K562 (cell line): ENCODE data around the gene ANXA3. TPM values are rescaled to one million over a fixed set of nuclear protein-coding genes. Genes with fewer than 3 reads are reported as not detected.

ENCODE experiments used
- CBFA2T2 ChIP-seq: fragments of 450-650 bp; conservative IDR thresholded peaks from 2 replicates; pipeline ENCODE4 v1.6.1; 2017; ENCODE audit warnings: mild to moderate bottlenecking
- DDX20 ChIP-seq: fragments of 450-650 bp; IDR thresholded peaks from 2 replicates; pipeline ENCODE4 v1.6.1; 2016; ENCODE audit warnings: missing genetic modification characterization, low read depth, mild to moderate bottlenecking, missing compliant biosample characterization, moderate library complexity
- GABPA ChIP-seq: fragments of 200-800 bp; sonication (Bioruptor generic); conservative IDR thresholded peaks from 2 replicates; pipeline ENCODE4 v1.6.1; 2016; ENCODE audit warnings: low read depth, missing genetic modification characterization, missing compliant biosample characterization
- MCM2 ChIP-seq: fragments of 450-650 bp; IDR thresholded peaks from 2 replicates; pipeline ENCODE4 v1.6.1; 2017; ENCODE audit warnings: low read depth, mild to moderate bottlenecking
- NCOA1 ChIP-seq: fragments of 450-650 bp; IDR thresholded peaks from 2 replicates; pipeline ENCODE4 v1.6.1; 2016; ENCODE audit warnings: low read depth
- NEUROD1 ChIP-seq: fragments of 150-350 bp; IDR thresholded peaks from 2 replicates; pipeline ENCODE4 v1.6.1; 2014; ENCODE audit warnings: borderline replicate concordance, low read length, low read depth; ENCODE audit not compliant: partially characterized antibody
- NR4A1 ChIP-seq, 2 experiments: fragments of 250-450 bp in 1 of 2; fragments of 450-650 bp in 1 of 2; sonication (Bioruptor Pico) in 1 of 2; IDR thresholded peaks; 2 replicates each; pipeline versions ENCODE4 v1.4.0 to v1.6.1; 2016 to 2020; ENCODE audit warnings: mild to moderate bottlenecking in 2 of 2, missing compliant biosample characterization in 1 of 2, missing genetic modification characterization in 1 of 2, moderate library complexity in 1 of 2
- TEAD4 ChIP-seq, 2 experiments: sonication (generic) in 1 of 2; formaldehyde crosslinking in 1 of 2; IDR thresholded peaks; 2 replicates each; pipeline versions ENCODE4 v1.6.1 to v1.8.0; 2012 to 2022; ENCODE audit warnings: borderline replicate concordance in 1 of 2, inconsistent platforms in 1 of 2, low read length in 1 of 2, mild to moderate bottlenecking in 1 of 2, missing genetic modification reagents in 1 of 2
- ZNF766 ChIP-seq: fragments of 200-800 bp; sonication (Bioruptor generic); conservative IDR thresholded peaks from 2 replicates; pipeline ENCODE4 v1.6.1; 2016; ENCODE audit warnings: missing genetic modification characterization, missing compliant biosample characterization
- polyA plus RNA-seq, 8 experiments: library from polyadenylated mRNA; depleted of rRNA in 4 of 8; stranded (reverse) in 5 of 8; unstranded in 3 of 8; fragments of >200 nt; fragmentation: Nextera tagmentation in 2 of 8; fragmentation: Illumina TruSeq in 1 of 8; extraction: Ambion mirVana in 2 of 8; extraction: Trizol in 1 of 8; gene quantifications; 2 replicates each; pipeline versions ENCODE4 v1.2.1 to v1.2.3, GENCODE V29; 2011 to 2014; ENCODE audit warnings: inconsistent platforms in 1 of 8, missing spikeins in 1 of 8
- total RNA-seq, 7 experiments: library from RNA; depleted of rRNA in 6 of 7; stranded (reverse); fragments of >200 nt in 6 of 7; fragmentation: Illumina TruSeq in 2 of 7; extraction: Trizol in 2 of 7; gene quantifications; 2 replicates each; pipeline versions ENCODE4 v1.2.1 to v1.2.3, GENCODE V29; 2011 to 2021; ENCODE audit warnings: low replicate concordance in 1 of 7
- TF ChIP-seq, protein P1 (sequence below): fragments of 250-450 bp; sonication (Bioruptor Pico); IDR thresholded peaks from 2 replicates; pipeline ENCODE4 v1.4.0; 2020
- TF ChIP-seq, protein P2 (sequence below): fragments of 450-650 bp; formaldehyde crosslinking; IDR thresholded peaks from 2 replicates; pipeline ENCODE4 v1.4.0; 2020; ENCODE audit warnings: mild to moderate bottlenecking, mixed read lengths
- TF ChIP-seq, protein P3 (sequence below): fragments of 450-650 bp; formaldehyde crosslinking; IDR thresholded peaks from 2 replicates; pipeline ENCODE4 v1.4.0; 2020; ENCODE audit warnings: mild to moderate bottlenecking, moderate library complexity
- TF ChIP-seq, protein P4 (sequence below): fragments of 250-450 bp; sonication (Bioruptor Pico); IDR thresholded peaks from 2 replicates; pipeline ENCODE4 v1.4.0; 2020; ENCODE audit warnings: mild to moderate bottlenecking, moderate library complexity

The ANXA3 gene
- total and polyA plus RNA-seq, 9 of the 15 experiments (the other 6 are each of a cell fraction or from before 2014, with no cell fraction given): 6.3 to 15.5 (median 9.8) TPM

DNA sequence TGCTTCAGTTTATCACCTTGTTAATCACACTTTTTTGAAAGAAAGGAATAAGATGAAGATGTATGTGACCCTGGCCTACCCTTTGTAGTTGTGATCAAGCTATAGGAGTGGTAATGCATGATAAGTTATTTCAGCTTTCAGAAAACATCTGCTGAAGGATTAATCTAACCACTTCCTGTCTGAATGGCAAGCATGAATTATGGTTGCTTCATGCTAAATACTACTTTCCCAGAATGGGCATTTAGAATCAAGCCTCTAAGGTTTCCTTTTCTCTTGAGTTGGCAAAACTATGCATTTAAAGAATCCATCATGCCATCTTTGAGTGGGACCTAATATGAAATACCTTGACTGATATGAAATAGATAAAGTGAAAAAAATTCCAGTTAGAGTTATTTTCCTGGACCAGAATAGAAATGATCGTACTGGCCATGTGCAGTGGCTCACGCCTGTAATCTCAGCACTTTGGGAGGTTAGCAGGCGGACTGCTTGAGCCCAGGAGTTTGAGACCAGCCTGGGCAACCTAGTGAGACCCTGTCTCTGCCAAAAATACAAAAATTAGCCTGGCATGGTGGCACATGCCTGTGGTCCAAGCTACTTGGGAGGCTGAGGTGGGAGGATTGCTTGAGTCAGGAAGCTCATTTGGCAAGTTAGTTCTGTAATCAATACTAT lies 59.1 kb downstream of the ANXA3 start (continued):
- TF ChIP-seq, protein P1, sequence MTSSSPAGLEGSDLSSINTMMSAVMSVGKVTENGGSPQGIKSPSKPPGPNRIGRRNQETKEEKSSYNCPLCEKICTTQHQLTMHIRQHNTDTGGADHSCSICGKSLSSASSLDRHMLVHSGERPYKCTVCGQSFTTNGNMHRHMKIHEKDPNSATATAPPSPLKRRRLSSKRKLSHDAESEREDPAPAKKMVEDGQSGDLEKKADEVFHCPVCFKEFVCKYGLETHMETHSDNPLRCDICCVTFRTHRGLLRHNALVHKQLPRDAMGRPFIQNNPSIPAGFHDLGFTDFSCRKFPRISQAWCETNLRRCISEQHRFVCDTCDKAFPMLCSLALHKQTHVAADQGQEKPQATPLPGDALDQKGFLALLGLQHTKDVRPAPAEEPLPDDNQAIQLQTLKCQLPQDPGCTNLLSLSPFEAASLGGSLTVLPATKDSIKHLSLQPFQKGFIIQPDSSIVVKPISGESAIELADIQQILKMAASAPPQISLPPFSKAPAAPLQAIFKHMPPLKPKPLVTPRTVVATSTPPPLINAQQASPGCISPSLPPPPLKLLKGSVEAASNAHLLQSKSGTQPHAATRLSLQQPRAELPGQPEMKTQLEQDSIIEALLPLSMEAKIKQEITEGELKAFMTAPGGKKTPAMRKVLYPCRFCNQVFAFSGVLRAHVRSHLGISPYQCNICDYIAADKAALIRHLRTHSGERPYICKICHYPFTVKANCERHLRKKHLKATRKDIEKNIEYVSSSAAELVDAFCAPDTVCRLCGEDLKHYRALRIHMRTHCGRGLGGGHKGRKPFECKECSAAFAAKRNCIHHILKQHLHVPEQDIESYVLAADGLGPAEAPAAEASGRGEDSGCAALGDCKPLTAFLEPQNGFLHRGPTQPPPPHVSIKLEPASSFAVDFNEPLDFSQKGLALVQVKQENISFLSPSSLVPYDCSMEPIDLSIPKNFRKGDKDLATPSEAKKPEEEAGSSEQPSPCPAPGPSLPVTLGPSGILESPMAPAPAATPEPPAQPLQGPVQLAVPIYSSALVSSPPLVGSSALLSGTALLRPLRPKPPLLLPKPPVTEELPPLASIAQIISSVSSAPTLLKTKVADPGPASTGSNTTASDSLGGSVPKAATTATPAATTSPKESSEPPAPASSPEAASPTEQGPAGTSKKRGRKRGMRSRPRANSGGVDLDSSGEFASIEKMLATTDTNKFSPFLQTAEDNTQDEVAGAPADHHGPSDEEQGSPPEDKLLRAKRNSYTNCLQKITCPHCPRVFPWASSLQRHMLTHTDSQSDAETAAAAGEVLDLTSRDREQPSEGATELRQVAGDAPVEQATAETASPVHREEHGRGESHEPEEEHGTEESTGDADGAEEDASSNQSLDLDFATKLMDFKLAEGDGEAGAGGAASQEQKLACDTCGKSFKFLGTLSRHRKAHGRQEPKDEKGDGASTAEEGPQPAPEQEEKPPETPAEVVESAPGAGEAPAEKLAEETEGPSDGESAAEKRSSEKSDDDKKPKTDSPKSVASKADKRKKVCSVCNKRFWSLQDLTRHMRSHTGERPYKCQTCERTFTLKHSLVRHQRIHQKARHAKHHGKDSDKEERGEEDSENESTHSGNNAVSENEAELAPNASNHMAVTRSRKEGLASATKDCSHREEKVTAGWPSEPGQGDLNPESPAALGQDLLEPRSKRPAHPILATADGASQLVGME (CRISPR knock-in tag): peak; percentile 47; the same call in 1 of the 2 replicates
- peak; percentile 56 for TF ChIP-seq NEUROD1
- TF ChIP-seq MCM2: no peak
- no peak for TF ChIP-seq DDX20 (tag)
- peak; percentile 86 for TF ChIP-seq GABPA (tag)
- TF ChIP-seq, protein P2, sequence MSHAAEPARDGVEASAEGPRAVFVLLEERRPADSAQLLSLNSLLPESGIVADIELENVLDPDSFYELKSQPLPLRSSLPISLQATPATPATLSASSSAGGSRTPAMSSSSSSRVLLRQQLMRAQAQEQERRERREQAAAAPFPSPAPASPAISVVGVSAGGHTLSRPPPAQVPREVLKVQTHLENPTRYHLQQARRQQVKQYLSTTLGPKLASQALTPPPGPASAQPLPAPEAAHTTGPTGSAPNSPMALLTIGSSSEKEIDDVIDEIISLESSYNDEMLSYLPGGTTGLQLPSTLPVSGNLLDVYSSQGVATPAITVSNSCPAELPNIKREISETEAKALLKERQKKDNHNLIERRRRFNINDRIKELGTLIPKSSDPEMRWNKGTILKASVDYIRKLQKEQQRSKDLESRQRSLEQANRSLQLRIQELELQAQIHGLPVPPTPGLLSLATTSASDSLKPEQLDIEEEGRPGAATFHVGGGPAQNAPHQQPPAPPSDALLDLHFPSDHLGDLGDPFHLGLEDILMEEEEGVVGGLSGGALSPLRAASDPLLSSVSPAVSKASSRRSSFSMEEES (CRISPR knock-in tag): no peak
- TF ChIP-seq, protein P3, sequence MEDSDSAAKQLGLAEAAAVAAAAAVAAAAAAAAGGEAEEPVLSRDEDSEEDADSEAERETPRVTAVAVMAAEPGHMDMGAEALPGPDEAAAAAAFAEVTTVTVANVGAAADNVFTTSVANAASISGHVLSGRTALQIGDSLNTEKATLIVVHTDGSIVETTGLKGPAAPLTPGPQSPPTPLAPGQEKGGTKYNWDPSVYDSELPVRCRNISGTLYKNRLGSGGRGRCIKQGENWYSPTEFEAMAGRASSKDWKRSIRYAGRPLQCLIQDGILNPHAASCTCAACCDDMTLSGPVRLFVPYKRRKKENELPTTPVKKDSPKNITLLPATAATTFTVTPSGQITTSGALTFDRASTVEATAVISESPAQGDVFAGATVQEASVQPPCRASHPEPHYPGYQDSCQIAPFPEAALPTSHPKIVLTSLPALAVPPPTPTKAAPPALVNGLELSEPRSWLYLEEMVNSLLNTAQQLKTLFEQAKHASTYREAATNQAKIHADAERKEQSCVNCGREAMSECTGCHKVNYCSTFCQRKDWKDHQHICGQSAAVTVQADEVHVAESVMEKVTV: peak; percentile 13; the same call in 1 of the 2 replicates
- TF ChIP-seq, protein P4, sequence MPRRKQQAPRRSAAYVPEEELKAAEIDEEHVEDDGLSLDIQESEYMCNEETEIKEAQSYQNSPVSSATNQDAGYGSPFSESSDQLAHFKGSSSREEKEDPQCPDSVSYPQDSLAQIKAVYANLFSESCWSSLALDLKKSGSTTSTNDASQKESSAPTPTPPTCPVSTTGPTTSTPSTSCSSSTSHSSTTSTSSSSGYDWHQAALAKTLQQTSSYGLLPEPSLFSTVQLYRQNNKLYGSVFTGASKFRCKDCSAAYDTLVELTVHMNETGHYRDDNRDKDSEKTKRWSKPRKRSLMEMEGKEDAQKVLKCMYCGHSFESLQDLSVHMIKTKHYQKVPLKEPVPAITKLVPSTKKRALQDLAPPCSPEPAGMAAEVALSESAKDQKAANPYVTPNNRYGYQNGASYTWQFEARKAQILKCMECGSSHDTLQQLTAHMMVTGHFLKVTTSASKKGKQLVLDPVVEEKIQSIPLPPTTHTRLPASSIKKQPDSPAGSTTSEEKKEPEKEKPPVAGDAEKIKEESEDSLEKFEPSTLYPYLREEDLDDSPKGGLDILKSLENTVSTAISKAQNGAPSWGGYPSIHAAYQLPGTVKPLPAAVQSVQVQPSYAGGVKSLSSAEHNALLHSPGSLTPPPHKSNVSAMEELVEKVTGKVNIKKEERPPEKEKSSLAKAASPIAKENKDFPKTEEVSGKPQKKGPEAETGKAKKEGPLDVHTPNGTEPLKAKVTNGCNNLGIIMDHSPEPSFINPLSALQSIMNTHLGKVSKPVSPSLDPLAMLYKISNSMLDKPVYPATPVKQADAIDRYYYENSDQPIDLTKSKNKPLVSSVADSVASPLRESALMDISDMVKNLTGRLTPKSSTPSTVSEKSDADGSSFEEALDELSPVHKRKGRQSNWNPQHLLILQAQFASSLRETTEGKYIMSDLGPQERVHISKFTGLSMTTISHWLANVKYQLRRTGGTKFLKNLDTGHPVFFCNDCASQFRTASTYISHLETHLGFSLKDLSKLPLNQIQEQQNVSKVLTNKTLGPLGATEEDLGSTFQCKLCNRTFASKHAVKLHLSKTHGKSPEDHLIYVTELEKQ: no peak
- no peak for TF ChIP-seq NR4A1 (CRISPR knock-in tag; IDR thresholded peaks at IDR 0.05)
- TF ChIP-seq NR4A1 (tag; IDR thresholded peaks at IDR 0.05): no peak
- TF ChIP-seq NCOA1: peak; percentile 89
- TF ChIP-seq TEAD4 (IDR thresholded peaks at IDR 0.05; ENCODE audit: low read length): peak; percentile 98
- no peak for TF ChIP-seq TEAD4 (CRISPR knock-in tag; IDR thresholded peaks at IDR 0.05; ENCODE audit: borderline replicate concordance)
- peak; percentile 79; the same call in 1 of the 2 replicates for TF ChIP-seq ZNF766 (CRISPR knock-in tag)
- peak; percentile 92 for TF ChIP-seq CBFA2T2
